PC-9 (cell line): ENCODE data around the gene ABHD4.

Experiments used
- EZH2 ChIP-seq: fragments of 200-600 bp; sonication (generic); IDR thresholded peaks from 2 replicates; pipeline ENCODE4 v1.8.0; 2017; ENCODE audit warnings: antibody characterized with exemption, low read depth
- TF ChIP-seq, protein P1 (sequence below): fragments of 200-600 bp; sonication (generic); conservative IDR thresholded peaks from 2 replicates; pipeline ENCODE4 v1.6.1; 2017; ENCODE audit warnings: mixed run types, antibody characterized with exemption, mild to moderate bottlenecking, moderate library complexity

DNA sequence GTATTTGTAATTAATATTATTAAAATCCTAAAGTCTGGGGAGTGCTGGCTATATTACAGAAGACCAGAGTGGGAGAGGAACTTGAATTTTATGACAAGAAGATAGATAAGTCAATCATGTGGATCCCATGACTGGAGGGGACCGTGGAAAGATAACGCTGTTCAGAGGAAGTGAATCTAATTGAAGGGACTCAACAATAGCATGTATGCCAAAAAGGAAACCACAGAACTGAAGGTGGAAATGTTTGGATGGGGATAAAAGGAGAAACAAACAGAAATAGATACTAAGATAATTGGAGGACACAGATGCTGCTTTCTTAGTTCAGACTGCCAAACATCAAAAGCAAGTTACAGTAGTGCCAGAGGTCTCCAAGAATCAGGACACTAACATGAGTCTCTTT, 24.9 kb downstream of the ABHD4 start:
- TF ChIP-seq, protein P1, sequence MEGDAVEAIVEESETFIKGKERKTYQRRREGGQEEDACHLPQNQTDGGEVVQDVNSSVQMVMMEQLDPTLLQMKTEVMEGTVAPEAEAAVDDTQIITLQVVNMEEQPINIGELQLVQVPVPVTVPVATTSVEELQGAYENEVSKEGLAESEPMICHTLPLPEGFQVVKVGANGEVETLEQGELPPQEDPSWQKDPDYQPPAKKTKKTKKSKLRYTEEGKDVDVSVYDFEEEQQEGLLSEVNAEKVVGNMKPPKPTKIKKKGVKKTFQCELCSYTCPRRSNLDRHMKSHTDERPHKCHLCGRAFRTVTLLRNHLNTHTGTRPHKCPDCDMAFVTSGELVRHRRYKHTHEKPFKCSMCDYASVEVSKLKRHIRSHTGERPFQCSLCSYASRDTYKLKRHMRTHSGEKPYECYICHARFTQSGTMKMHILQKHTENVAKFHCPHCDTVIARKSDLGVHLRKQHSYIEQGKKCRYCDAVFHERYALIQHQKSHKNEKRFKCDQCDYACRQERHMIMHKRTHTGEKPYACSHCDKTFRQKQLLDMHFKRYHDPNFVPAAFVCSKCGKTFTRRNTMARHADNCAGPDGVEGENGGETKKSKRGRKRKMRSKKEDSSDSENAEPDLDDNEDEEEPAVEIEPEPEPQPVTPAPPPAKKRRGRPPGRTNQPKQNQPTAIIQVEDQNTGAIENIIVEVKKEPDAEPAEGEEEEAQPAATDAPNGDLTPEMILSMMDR: no peak
- TF ChIP-seq EZH2: no peak
